Osteocyte (in vitro differentiated cells): Measurements from ENCODE around the gene QRFP. TPM values are rescaled to one million over a fixed set of nuclear protein-coding genes. Genes with fewer than 3 reads are reported as not detected.
A peak's percentile ranks its signal among the peaks of the same experiment; 100 is the strongest.

Experiments
- DNase-seq: peaks from one replicate; pipeline ENCODE4 v3.0.0; 2021; ENCODE audit warnings: mixed read lengths; ENCODE audit not compliant: unreplicated experiment; ENCODE audit errors: extremely low spot score
- H3K27ac Mint-ChIP-seq: one replicate; pipeline ENCODE4 v1.8.0; 2021; ENCODE audit warnings: mild to moderate bottlenecking, mixed read lengths; ENCODE audit not compliant: unreplicated experiment
- H3K27me3 Mint-ChIP-seq: one replicate; pipeline ENCODE4 v1.8.0; 2021; ENCODE audit warnings: mixed read lengths; ENCODE audit not compliant: unreplicated experiment
- H3K36me3 Mint-ChIP-seq: one replicate; pipeline ENCODE4 v1.8.0; 2021; ENCODE audit warnings: mixed read lengths; ENCODE audit not compliant: unreplicated experiment
- H3K4me1 Mint-ChIP-seq: one replicate; pipeline ENCODE4 v1.8.0; 2021; ENCODE audit warnings: mixed read lengths; ENCODE audit not compliant: unreplicated experiment
- H3K4me3 Mint-ChIP-seq: one replicate; pipeline ENCODE4 v1.8.0; 2021; ENCODE audit warnings: mild to moderate bottlenecking, moderate library complexity, mixed read lengths; ENCODE audit not compliant: unreplicated experiment
- H3K9me3 Mint-ChIP-seq: one replicate; pipeline ENCODE4 v1.8.0; 2021; ENCODE audit warnings: mixed read lengths; ENCODE audit not compliant: unreplicated experiment
- CTCF ChIP-seq: fragments of 200-600 bp; sonication (generic); IDR thresholded peaks from 2 replicates; pipeline ENCODE4 v1.5.0; 2021; ENCODE audit warnings: antibody characterized with exemption, mild to moderate bottlenecking, moderate library complexity
- total RNA-seq: library from RNA; stranded (reverse); gene quantifications from 2 replicates; pipeline ENCODE4 v1.2.1, GENCODE V29; 2021

Gene QRFP
- total RNA-seq, 1 donor from 2014 or later: not detected

DNA sequence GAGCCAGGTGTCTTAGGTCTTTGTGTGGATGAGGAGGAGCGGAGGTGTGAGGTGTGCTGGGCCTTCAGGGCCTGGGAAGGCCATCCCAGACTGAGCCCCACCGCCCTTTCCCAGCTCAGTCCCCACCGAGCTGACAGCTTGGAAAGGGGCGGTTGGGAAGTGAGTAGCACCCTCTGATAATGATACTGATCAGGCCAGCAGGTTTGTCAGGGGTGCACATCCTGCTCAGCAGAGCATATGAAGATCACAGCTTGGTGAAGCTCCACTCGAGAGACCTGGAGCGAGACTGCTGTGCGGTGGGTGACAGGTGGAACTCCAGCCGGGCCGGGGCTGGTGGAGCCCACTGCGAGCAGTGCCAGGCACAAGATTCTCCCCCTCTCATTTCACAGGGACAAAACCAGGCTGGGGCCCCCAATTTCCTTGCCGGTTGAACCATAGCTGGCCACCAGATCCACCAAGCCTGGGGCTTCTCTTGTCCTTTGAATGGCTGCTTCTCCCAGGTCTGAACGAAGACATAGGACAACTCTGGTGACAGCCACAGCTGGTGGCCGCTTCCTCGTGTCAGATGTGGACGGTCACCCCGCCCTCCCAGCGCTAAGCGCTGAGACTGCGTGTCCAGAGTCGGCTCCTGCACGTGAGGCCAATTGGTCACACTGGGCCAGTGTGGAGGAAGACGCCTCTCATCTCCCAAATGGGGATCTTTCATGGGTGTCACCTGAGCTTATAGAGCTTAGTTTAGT, 8.3 kb downstream of the QRFP start:
- no peaks in the 10 kb centered on the region for H3K9me3 Mint-ChIP-seq
- H3K4me1 Mint-ChIP-seq: peaks cover 3% of the 10 kb centered on the region
- DNase-seq: no peak
- H3K27ac Mint-ChIP-seq: no peak overlapping the region
- H3K4me3 Mint-ChIP-seq: no peak overlapping the region
- TF ChIP-seq CTCF: no peak
- no peaks in the 10 kb centered on the region for H3K27me3 Mint-ChIP-seq
- peaks cover 50% of the 10 kb centered on the region for H3K36me3 Mint-ChIP-seq

GRCh38 chr9:130887494-130888144, 9.0 kb downstream of the QRFP start:
- Mint-ChIP-seq H3K9me3 (no peaks in the 10 kb centered on the region), H3K27ac (no peak overlapping the region), H3K4me3 (no peak overlapping the region), H3K4me1 (peaks cover 3% of the 10 kb centered on the region), H3K27me3 (no peaks in the 10 kb centered on the region), H3K36me3 (peaks cover 46% of the 10 kb centered on the region)
- DNase-seq: no peak
- TF ChIP-seq CTCF: no peak

DNA sequence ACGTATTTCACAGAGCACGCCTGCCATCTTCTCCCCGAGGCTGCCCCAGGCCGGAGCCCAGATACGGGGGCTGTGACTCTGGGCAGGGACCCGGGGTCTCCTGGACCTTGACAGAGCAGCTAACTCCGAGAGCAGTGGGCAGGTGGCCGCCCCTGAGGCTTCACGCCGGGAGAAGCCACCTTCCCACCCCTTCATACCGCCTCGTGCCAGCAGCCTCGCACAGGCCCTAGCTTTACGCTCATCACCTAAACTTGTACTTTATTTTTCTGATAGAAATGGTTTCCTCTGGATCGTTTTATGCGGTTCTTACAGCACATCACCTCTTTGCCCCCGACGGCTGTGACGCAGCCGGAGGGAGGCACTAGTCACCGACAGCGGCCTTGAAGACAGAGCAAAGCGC, 9.6 kb downstream of the QRFP start:
- TF ChIP-seq CTCF: no peak
- H3K4me3 Mint-ChIP-seq: no peak overlapping the region
- peaks cover 45% of the 10 kb centered on the region for H3K36me3 Mint-ChIP-seq
- peak overlapping the region; percentile 43 for H3K27ac Mint-ChIP-seq
- peaks cover 3% of the 10 kb centered on the region for H3K4me1 Mint-ChIP-seq
- DNase-seq: no peak
- H3K27me3 Mint-ChIP-seq: no peaks in the 10 kb centered on the region
- no peaks in the 10 kb centered on the region for H3K9me3 Mint-ChIP-seq

GRCh38 chr9:130885484-130886375, 10.9 kb downstream of the QRFP start:
- Mint-ChIP-seq H3K4me3 (no peak overlapping the region), H3K27ac (no peak overlapping the region), H3K9me3 (no peaks in the 10 kb centered on the region), H3K36me3 (peaks cover 50% of the 10 kb centered on the region), H3K4me1 (peaks cover 3% of the 10 kb centered on the region), H3K27me3 (no peaks in the 10 kb centered on the region)
- TF ChIP-seq CTCF: no peak
- DNase-seq: no peak
